Vagina (tissue), 2 donors: ENCODE measurements around the gene CCL20. TPM values are rescaled to one million over a fixed set of nuclear protein-coding genes. Genes with fewer than 3 reads are reported as not detected.

ENCODE experiments used
- DNase-seq, 2 donors: peaks; one replicate each; pipeline ENCODE4 v3.0.0-alpha.2; 2017; ENCODE audit errors: extremely low spot score in 2 of 2
- H3K27ac ChIP-seq: fragments of 200-600 bp; sonication (generic); one replicate; pipeline ENCODE4 v1.5.1; 2019
- H3K27me3 ChIP-seq: fragments of 200-600 bp; sonication (generic); one replicate; pipeline ENCODE4 v1.5.1; 2019
- H3K36me3 ChIP-seq, 2 donors: fragments of 200-600 bp; sonication (generic); one replicate each; pipeline ENCODE4 v1.5.1; 2017 to 2019
- H3K4me1 ChIP-seq: fragments of 200-600 bp; sonication (generic); one replicate; pipeline ENCODE4 v1.5.1; 2019
- H3K4me3 ChIP-seq, 2 donors: fragments of 200-600 bp; sonication (generic); 1 replicate in 1 of 2; 2 replicates in 1 of 2; pipeline ENCODE4 v1.5.1; 2016 to 2019
- H3K9me3 ChIP-seq: fragments of 200-600 bp; sonication (generic); one replicate; pipeline ENCODE4 v1.5.1; 2019
- POLR2A ChIP-seq, 2 donors: fragments of 450-650 bp; IDR thresholded peaks; one replicate each; pipeline ENCODE4 v1.6.1; 2017; ENCODE audit warnings: antibody characterized with exemption in 2 of 2, mild to moderate bottlenecking in 2 of 2, moderate library complexity in 2 of 2
- POLR2AphosphoS5 ChIP-seq, 2 donors: sonication (generic); formaldehyde crosslinking; IDR thresholded peaks; one replicate each; pipeline ENCODE4 v1.9.0; 2017; ENCODE audit warnings: antibody characterized with exemption in 2 of 2, mild to moderate bottlenecking in 2 of 2, low read depth in 1 of 2; ENCODE audit not compliant: insufficient read depth in 1 of 2
- intact Hi-C: fragments of 100-400 bp; cut with DNase I; formaldehyde crosslinking; loops from one replicate; pipeline ENCODE4 v1.15.1; 2023
- total RNA-seq: library from RNA; depleted of rRNA; stranded (reverse); fragments of >200 nt; gene quantifications from one replicate; pipeline ENCODE4 v1.2.3, GENCODE V29; 2016
- TF ChIP-seq, protein P1 (sequence below), 3 experiments: fragments of 450-650 bp in 2 of 3; fragments of 200-600 bp in 1 of 3; sonication (generic) in 1 of 3; IDR thresholded peaks; one replicate each; pipeline ENCODE4 v1.5.1; 2017 to 2019; ENCODE audit warnings: antibody characterized with exemption in 3 of 3, mild to moderate bottlenecking in 2 of 3, moderate library complexity in 2 of 3

CCL20 gene
- total RNA-seq, 1 donor from 2014 or later, result not detected

DNA sequence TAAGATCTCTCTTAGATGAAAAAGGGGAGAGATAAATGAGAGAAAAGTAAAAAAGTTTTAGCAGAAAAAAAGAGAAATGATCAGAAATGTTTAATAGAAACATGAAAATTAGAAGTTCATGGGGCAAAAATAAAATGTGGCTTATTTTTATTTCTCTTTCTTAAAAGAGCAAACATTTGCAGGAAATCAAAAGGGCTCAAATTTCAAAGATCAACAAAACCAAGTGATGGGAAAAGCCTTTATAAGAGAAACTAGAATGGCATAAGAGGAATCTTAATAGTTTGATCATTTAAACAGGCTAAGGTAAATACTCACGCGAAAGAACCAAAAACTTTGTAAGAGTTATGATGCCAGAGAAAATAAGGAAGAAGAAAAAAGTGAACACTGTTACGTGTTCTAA, 34.5 kb downstream of the CCL20 start:
- intact Hi-C loops, result loop anchor here (2.0 kb wide), 1 partner anchor 73 kb away; no protein-coding TSS in a partner anchor
- Histone ChIP-seq H3K4me1 (no peaks in the 10 kb centered on the region), H3K4me3 (no peak overlapping the region), H3K27me3 (no peaks in the 10 kb centered on the region), H3K27ac (no peak overlapping the region), H3K36me3 (no peaks in the 10 kb centered on the region), H3K9me3 (no peaks in the 10 kb centered on the region)
- TF ChIP-seq, protein P1, sequence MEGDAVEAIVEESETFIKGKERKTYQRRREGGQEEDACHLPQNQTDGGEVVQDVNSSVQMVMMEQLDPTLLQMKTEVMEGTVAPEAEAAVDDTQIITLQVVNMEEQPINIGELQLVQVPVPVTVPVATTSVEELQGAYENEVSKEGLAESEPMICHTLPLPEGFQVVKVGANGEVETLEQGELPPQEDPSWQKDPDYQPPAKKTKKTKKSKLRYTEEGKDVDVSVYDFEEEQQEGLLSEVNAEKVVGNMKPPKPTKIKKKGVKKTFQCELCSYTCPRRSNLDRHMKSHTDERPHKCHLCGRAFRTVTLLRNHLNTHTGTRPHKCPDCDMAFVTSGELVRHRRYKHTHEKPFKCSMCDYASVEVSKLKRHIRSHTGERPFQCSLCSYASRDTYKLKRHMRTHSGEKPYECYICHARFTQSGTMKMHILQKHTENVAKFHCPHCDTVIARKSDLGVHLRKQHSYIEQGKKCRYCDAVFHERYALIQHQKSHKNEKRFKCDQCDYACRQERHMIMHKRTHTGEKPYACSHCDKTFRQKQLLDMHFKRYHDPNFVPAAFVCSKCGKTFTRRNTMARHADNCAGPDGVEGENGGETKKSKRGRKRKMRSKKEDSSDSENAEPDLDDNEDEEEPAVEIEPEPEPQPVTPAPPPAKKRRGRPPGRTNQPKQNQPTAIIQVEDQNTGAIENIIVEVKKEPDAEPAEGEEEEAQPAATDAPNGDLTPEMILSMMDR (IDR thresholded peaks at IDR 0.05), result no peak
- TF ChIP-seq POLR2AphosphoS5 (IDR thresholded peaks at IDR 0.05; ENCODE audit: insufficient read depth in 1 of 2, low read depth in 1 of 2), result no peak
- DNase-seq, result no peak

DNA sequence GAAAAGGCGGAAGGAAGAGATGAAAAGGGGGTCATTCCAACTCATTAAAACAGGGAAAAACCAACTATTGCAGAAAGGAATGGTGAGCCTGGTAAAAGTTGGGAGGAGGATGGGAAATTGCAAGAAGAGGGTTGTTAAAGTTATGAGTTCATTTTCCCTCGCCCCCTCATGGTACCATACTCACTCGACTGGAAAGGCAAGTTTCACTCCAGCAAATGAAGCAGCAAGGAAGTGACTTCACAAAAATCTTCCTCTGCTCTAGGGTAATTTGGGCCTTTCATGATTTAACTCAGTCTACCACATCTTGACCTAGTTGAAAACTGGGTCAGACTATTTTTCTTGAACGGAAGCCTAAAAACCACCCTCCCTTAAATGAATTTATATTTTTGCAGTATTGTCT, 34.9 kb downstream of the CCL20 start:
- Histone ChIP-seq H3K27ac (no peak overlapping the region), H3K27me3 (no peaks in the 10 kb centered on the region), H3K4me1 (no peaks in the 10 kb centered on the region), H3K9me3 (no peaks in the 10 kb centered on the region), H3K36me3 (no peaks in the 10 kb centered on the region), H3K4me3 (no peak overlapping the region)
- no peak for DNase-seq
- intact Hi-C loops, result loop anchor here (2.0 kb wide), 1 partner anchor 72 kb away; no protein-coding TSS in a partner anchor
- no peak for TF ChIP-seq POLR2A (IDR thresholded peaks at IDR 0.05)
- TF ChIP-seq, protein P1 (IDR thresholded peaks at IDR 0.05), result no peak
- no peak for TF ChIP-seq POLR2AphosphoS5 (IDR thresholded peaks at IDR 0.05; ENCODE audit: insufficient read depth in 1 of 2, low read depth in 1 of 2)

DNA sequence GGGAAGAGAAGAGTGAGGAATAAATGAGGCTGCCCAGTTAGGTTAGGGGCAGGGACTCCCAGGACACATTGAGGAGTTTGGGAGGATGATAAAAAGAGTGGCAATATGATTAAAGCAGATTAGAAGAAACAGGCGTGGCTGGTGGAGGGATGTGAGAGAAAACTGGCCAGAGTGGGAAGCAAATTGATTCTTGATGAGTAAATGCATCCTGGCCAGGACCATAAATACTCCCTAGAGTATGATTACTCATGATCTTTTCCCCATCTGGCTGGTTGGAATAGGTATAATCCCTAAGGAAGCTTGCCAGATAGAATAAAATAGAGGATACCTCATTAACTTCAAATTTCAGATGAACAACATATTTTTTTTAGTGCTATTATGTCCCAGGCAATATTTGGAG, 36.3 kb downstream of the CCL20 start:
- Histone ChIP-seq H3K9me3 (no peaks in the 10 kb centered on the region), H3K4me3 (no peak overlapping the region), H3K36me3 (no peaks in the 10 kb centered on the region), H3K27me3 (no peaks in the 10 kb centered on the region), H3K4me1 (no peaks in the 10 kb centered on the region), H3K27ac (no peak overlapping the region)
- intact Hi-C loops, result loop anchor here (2.0 kb wide), 1 partner anchor 71 kb away; no protein-coding TSS in a partner anchor
- DNase-seq, result no peak
- TF ChIP-seq, protein P1 (IDR thresholded peaks at IDR 0.05), result no peak
- no peak for TF ChIP-seq POLR2AphosphoS5 (IDR thresholded peaks at IDR 0.05; ENCODE audit: insufficient read depth in 1 of 2, low read depth in 1 of 2)
- TF ChIP-seq POLR2A (IDR thresholded peaks at IDR 0.05), result no peak

DNA sequence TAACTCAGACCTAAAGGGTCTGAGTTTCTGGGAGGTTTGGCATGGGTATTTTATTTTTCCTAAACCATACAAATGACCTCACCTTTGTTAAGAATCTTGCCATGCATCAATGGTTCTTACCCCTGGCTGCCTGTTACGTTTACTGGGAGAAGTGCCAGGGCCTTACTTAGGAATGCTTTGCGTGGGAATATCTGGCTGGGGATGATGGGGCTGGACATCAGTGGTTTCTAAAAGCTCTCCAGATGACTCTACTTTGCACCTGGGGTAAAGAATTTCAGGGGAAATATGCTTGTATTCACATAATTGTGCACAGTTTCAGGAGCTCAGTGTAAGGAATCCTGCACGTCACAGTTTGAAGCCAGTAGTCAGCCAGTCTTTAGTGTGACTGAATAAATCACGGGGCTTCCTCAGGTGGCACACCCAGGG, 39.6 kb downstream of the CCL20 start:
- no peak for TF ChIP-seq POLR2AphosphoS5 (IDR thresholded peaks at IDR 0.05; ENCODE audit: insufficient read depth in 1 of 2, low read depth in 1 of 2)
- TF ChIP-seq, protein P1 (IDR thresholded peaks at IDR 0.05), result no peak
- TF ChIP-seq POLR2A (IDR thresholded peaks at IDR 0.05), result no peak
- DNase-seq, result no peak
- H3K4me1 ChIP-seq, result no peaks in the 10 kb centered on the region
- intact Hi-C loops, result no loop called here
- H3K27ac ChIP-seq, result no peak overlapping the region
- no peaks in the 10 kb centered on the region for H3K27me3 ChIP-seq
- H3K9me3 ChIP-seq, result no peaks in the 10 kb centered on the region
- no peak overlapping the region for H3K4me3 ChIP-seq
- H3K36me3 ChIP-seq, result no peaks in the 10 kb centered on the region

DNA sequence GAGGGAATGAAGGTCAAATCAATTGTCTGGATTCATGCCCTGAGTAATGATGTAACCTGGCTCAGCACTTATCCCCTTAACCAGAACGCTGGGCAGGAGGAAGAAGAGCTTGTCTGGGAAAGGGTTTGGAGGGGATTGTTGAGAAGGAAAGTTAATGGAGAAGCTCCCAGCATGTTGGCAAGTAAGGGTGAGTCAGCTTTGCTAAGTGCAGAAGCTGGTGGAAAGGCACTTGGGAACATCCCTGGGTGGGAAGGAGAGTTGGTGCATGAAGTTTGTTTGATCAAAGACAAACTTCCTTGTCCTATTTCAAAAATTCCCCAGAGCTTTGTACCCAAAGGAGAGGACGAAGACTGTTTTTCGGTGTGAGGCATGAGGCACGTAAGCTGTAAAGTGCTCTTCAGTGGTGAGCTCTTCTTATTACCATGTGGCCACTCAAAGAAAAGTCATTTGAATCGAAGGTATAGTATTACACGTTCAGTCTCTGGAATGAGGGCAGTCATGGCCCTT, 40.2 kb downstream of the CCL20 start:
- Histone ChIP-seq H3K9me3 (no peaks in the 10 kb centered on the region), H3K4me1 (no peaks in the 10 kb centered on the region), H3K36me3 (no peaks in the 10 kb centered on the region), H3K4me3 (no peak overlapping the region), H3K27ac (no peak overlapping the region), H3K27me3 (no peaks in the 10 kb centered on the region)
- TF ChIP-seq POLR2AphosphoS5 (IDR thresholded peaks at IDR 0.05; ENCODE audit: insufficient read depth in 1 of 2, low read depth in 1 of 2) (no peak), POLR2A (IDR thresholded peaks at IDR 0.05) (no peak)
- TF ChIP-seq, protein P1 (IDR thresholded peaks at IDR 0.05), result no peak
- intact Hi-C loops, result no loop called here
- no peak for DNase-seq
